Fibroblast of skin of right biceps (primary cell): Measurements from ENCODE around the gene C3AR1.
"Not testable (repeated sequence)": the region's sequence is repeated elsewhere in the genome, so short reads cannot be mapped to it uniquely, and the experiment has no call there.

ENCODE experiments used
- DNase-seq: peaks from one replicate; pipeline ENCODE4 v3.0.0-alpha.2; 2013

The C3AR1 gene

GRCh38 chr12:8054816-8055215, 11.3 kb downstream of the C3AR1 start:
- no peak for DNase-seq

GRCh38 chr12:8052679-8053078, 13.5 kb downstream of the C3AR1 start:
- DNase-seq: no peak

DNA sequence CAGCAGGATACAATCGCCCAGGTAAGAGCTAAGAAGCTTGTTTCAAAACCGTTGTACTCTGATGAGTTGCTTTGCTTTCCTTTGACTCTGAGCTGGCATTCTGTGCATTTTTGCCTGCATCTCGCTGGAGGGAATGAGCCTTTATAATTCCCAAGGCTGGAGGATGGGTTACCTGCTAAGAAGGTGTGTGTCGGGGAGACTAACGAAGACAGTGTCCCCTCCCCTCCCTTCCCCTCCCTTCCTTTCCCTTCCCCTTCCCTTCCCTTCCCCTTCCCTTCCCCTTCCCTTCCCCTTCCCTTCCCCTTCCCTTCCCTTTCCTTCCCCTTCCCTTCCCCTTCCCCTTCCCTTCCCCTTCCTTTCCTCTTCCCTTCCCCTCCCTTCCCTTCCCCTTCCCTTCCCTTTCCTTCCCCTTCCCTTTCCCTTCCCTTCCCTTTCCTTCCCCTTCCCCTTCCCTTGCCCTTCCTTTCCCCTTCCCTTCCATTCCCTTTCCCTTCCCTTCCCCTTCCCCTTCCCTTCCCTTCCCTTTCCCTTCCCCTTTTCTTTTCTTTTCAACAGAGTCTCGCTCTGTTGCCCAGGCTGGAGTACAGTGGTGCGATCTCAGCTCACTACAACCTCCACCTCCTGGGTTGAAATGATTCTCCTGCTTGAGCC, 15.4 kb downstream of the C3AR1 start:
- no peak for DNase-seq

GRCh38 chr12:8048906-8049305, 17.3 kb downstream of the C3AR1 start:
- DNase-seq: no peak

DNA sequence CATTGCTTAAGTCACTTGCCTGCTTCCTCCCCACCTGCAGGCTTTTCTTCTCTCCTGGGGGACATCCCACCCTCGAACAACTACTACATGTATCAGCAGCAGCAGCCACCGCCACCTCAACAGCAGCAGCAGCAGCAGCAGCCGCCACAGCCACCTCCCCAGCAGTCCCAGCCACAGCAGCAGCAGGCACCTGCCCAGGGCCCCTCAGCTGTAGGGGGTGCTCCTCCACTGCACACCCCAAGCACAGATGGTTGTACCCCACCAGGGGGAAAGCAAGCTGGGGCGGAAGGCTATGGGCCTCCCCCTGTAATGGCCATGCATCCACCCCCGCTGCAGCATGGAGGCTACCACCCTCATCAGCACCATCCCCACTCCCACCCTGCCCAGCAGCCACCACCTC, 18.3 kb downstream of the C3AR1 start:
- DNase-seq: no peak

GRCh38 chr12:8045952-8046944, 19.9 kb downstream of the C3AR1 start:
- DNase-seq: peak; percentile 67

DNA sequence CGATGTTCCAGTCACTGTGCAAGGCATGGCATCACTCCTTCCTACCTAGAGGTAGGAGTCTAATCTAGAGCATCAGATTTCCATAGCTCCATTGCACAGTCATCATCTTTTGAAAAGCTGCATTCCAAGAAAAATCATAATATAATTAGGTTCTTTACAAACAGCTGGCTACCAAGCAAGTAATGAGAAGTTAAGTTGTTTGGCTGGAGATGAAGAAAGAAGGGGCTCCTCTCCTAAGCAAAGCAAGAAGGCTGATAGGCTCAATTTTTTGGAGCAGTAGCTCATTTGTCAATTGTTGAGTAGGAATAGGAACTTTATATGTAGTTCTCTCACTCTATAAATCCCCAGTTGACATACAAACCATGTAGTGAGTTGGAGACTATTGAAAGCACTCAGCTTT, 25.4 kb downstream of the C3AR1 start:
- no peak for DNase-seq

DNA sequence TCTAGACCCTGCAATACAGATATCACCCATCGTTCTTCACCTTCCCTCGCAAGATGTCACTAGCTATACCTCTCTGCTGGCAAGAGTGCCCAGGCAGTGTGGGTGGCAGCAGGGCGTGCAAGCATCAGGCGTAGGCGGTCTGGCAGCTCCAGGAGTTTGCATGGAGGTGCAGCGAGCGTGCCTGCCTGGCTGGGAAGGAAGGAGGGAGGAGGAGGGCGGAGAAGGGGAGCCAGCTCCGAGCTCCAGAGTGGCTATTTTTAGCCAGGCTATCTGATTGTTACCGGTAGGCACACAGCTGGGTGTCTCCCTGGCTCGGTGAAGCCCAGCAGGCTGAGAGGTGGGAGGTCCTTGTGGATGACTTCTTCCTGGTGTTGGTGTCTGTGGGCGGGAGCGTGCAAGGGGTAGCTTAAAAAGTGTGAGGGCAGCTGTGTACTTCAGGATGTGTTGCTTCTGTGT, 27.5 kb downstream of the C3AR1 start:
- DNase-seq: peak; percentile 56

- DNase-seq: no peak
Measured at GRCh38 chr12:8037947-8038346, 28.2 kb downstream of the C3AR1 start.

DNA sequence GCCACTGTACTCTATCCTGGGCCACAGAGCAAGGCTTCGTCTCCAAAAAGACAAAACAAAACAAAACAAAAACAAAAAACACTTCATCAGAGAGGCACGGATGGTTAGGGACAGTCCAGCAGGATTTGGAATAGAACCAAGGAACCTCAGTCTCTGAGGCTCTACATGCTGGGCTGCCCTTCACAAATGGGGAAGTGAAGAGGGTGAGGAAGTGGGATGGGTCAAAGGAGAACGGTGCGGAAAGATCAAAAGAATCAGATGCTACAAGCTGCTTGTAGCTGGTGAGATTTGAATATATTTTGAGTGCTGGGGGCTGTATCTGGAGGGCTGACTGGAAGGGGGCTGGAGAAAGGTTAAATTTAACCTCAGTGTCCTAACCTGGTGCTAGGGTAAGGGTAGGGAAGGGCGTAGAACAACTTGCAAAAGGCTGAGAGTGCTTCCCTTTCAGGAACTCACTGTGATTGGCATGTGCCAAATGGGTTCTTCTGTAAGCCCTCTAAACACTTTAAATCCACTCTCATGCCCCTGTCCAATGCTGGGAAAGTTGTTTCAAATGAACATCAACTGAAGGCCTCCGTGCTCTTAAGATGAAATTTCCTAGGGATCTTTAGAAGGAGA, 29.0 kb downstream of the C3AR1 start:
- DNase-seq: no peak

- no peak for DNase-seq
Measured at GRCh38 chr12:8036346-8036745, 29.8 kb downstream of the C3AR1 start.

DNA sequence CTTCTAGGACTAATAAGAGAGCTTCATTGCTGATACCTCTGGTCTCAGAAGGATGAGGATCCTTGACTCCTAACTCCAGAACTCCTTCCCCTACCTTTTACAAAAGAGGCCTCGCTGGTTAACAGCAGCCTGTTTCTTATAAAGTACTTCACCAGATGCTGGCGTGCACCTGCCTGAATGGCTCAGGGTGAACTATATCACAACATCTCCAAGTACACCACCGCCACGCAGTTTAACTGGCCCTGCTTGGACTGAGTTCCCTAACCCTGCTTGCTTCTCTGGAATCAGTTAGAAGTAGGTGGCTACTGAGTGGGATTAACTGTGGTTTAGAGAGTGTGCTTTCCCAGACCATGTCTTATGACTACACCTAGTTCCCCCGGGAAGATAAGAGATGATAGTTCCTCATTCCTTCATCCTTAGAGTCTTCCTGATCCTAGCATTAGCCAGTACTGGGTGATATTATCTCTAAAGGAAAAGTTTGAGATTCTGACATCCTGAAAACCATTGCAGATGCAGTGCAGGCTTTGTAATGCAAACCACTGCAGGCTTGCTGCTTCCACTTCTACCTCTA, 30.6 kb downstream of the C3AR1 start:
- DNase-seq: peak; percentile 30

- no peak for DNase-seq
Measured at GRCh38 chr12:8034802-8035201, 31.4 kb downstream of the C3AR1 start.

- peak; percentile 73 for DNase-seq
Measured at GRCh38 chr12:8033153-8034044, 32.8 kb downstream of the C3AR1 start.

DNA sequence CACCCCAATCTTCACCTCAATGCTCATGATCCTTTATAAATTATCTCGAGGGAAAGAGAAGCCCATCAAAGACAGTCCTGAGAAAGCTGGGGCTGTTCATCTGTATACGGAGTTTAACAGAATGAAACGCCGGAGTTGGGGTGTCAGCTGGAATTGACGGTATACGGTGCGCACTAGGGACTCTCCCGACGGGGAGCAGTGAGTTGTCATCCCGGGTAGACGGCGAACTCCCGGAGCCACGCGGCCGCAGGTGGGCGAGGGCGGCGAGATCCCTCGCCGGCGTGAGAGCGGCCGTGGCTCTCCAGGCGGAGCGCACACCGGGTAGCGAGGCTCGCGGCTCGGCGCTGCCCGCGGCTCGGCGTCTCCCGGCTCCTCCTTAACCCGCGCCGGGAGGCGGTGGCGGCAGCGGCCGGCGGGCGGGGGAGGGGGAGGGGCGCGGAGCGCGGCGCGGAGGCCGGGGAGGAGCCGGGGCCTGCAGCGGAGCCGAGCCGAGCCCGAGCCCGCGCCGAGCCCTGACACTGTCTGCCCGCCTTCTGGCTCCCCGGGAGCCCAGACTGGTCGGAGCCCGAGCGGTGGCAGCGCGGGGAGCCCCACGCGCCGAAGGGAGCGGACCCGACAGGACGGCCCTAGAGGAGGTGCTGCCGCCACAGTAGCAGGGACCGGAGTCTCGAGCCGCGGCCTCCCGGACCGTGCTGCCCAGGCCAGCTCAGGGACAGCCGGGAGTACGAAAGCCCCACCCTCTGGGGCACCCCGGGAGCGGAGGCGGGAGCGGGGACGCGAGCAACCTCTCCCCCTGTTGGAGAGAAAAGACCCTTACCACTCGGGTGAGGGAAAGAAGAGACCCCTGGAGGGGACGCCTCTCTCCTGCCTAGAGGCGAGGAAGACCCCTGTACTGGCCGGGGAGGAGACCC, 33.7 kb downstream of the C3AR1 start, which contains the start of gene FOXJ2:
Gene FOXJ2 (plus strand): TSS at position 475 of the 911 bp plus-strand sequence. CDS start 7,117 bp downstream, outside the sequence.
- DNase-seq: peak; percentile 76

DNA sequence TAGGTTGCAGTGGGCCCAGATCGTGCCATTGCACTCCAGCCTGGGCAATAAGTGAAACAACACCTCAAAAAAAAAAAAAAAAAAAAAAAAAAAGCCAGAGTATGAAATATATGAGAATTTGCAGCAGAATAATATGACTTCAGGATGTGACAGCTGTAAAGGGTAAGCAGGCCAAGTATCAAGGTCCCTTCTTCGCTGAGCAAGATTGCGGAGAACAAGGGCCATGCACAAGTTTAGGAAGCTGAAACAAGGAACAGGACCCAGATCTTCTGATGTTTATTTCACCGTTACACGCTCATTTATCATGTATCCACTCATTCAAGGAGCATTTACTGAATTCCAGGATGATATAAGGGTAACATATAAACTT, 34.3 kb downstream of the C3AR1 start:
- DNase-seq: peak; percentile 18

DNA sequence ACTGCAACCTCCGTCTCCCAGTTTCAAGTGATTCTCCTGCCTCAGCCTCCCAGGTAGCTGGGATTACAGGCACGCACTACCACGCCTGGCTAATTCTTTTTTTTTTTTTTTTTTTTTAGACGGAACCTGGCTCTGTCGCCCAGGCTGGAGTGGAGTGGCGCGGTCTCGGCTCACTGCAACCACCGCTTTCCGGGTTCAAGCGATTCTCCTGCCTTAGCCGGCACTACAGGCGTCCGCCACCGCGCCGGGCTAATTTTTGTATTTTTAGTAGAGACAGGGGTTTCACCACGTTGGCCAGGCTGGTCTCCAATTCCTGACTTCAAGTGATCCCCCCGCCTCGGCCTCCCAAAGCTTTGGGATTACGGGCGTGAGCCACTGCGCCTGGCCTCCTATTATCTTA, 35.1 kb downstream of the C3AR1 start:
- not testable (repeated sequence) for DNase-seq

DNA sequence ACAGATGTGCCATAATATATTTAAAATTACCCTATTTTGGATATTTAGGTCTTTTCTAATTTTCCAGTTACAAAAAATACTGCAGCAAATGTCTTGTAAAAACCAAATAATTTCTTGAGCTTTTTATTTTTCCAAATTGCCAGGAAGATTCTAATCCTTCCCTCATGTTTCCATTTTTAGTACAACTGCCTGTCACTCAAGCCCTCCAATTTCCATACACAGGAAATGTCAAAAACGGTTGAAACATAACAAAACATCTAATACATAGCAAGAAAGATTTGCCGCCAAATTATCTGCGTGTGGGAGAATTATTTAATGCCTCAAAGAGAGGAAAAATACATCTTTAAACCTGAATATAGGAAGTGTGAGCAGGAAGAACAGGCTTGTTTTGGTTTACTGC, 36.0 kb downstream of the C3AR1 start:
- no peak for DNase-seq

DNA sequence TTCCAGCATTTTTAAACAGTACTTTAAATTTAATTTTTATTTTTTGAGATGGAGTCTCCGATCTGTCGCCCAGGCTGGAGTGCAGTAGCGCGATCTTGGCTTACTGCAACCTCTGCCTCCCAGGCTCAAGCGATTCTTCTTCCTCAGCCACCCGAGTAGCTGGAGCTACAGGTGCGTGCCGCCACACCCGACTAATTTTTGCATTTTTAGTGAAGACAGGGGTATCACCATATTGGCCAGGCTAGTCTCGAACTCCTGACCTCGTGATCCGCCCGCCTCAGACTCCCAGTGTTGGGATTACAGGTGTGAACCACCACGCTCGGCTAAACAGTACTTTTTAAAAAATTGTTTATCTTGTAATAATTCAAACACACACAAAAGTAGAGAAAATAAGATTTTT, 37.9 kb downstream of the C3AR1 start:
- DNase-seq: no peak

DNA sequence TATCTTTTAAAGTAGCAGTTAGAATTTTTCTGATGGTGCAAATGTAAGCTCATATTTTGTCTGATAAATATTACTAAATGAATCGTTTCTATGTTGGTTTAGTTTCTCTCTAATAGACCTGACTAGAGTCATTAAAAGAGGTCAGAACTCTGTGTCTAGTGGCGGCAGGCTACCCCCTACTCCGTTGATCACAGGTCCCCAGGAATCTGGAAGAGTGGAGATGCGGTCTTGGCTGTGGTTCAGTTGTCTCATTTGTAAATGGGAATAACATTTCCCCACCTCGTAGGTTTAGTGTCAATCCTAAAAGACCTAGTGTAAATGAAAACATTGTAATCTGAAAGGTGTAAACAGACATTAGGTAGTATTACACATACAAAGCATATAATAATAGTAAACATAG, 38.3 kb downstream of the C3AR1 start:
- no peak for DNase-seq
